ENCODE measurements around the gene TNFSF13B.
"Not testable (repeated sequence)": the region's sequence is repeated elsewhere in the genome, so short reads cannot be mapped to it uniquely, and the experiment has no call there.

Gene TNFSF13B

GRCh38 chr13:108281901-108282300 lies 12.4 kb downstream of the TNFSF13B start:
- no peak for DNase-seq (ENCODE audit: low spot score)

- no peak for DNase-seq (ENCODE audit: low spot score)
Measured at GRCh38 chr13:108283110-108283509, 13.6 kb downstream of the TNFSF13B start.

GRCh38 chr13:108288741-108289140 lies 19.2 kb downstream of the TNFSF13B start:
- no peak for DNase-seq (ENCODE audit: low spot score)

- no peak for DNase-seq (ENCODE audit: low spot score)
Measured at GRCh38 chr13:108289819-108290218, 20.3 kb downstream of the TNFSF13B start.

GRCh38 chr13:108297114-108297513 lies 27.6 kb downstream of the TNFSF13B start:
- DNase-seq (ENCODE audit: low spot score), result no peak

GRCh38 chr13:108302279-108302678 lies 32.8 kb downstream of the TNFSF13B start:
- DNase-seq (ENCODE audit: low spot score), result no peak

- DNase-seq (ENCODE audit: low spot score), result no peak
Measured at GRCh38 chr13:108304170-108305016, 34.9 kb downstream of the TNFSF13B start.

GRCh38 chr13:108305655-108306054 lies 36.1 kb downstream of the TNFSF13B start:
- no peak for DNase-seq (ENCODE audit: low spot score)

GRCh38 chr13:108306860-108307259 lies 37.3 kb downstream of the TNFSF13B start:
- DNase-seq (ENCODE audit: low spot score), result no peak

GRCh38 chr13:108311596-108311995 lies 42.1 kb downstream of the TNFSF13B start:
- DNase-seq (ENCODE audit: low spot score), result not testable (repeated sequence)

- DNase-seq (ENCODE audit: low spot score), result peak; percentile 5
Measured at GRCh38 chr13:108313382-108313781, 43.9 kb downstream of the TNFSF13B start.

GRCh38 chr13:108315273-108315672 lies 45.8 kb downstream of the TNFSF13B start:
- DNase-seq (ENCODE audit: low spot score), result no peak

- DNase-seq (ENCODE audit: low spot score), result no peak
Measured at GRCh38 chr13:108315991-108316390, 46.5 kb downstream of the TNFSF13B start.

- no peak for DNase-seq (ENCODE audit: low spot score)
Measured at GRCh38 chr13:108316413-108316812, 46.9 kb downstream of the TNFSF13B start.

GRCh38 chr13:108322206-108322824 lies 52.8 kb downstream of the TNFSF13B start:
- DNase-seq (ENCODE audit: low spot score), result peak; percentile 37

- DNase-seq (ENCODE audit: low spot score), result no peak
Measured at GRCh38 chr13:108323031-108323430, 53.5 kb downstream of the TNFSF13B start.

GRCh38 chr13:108325863-108326262 lies 56.3 kb downstream of the TNFSF13B start:
- no peak for DNase-seq (ENCODE audit: low spot score)

GRCh38 chr13:108326309-108326708 lies 56.8 kb downstream of the TNFSF13B start:
- DNase-seq (ENCODE audit: low spot score), result no peak

- DNase-seq (ENCODE audit: low spot score), result no peak
Measured at GRCh38 chr13:108328848-108329247, 59.3 kb downstream of the TNFSF13B start.

- no peak for DNase-seq (ENCODE audit: low spot score)
Measured at GRCh38 chr13:108332791-108333190, 63.3 kb downstream of the TNFSF13B start.

- no peak for DNase-seq (ENCODE audit: low spot score)
Measured at GRCh38 chr13:108342369-108343289, 73.1 kb downstream of the TNFSF13B start.

GRCh38 chr13:108345016-108345415 lies 75.5 kb downstream of the TNFSF13B start:
- DNase-seq (ENCODE audit: low spot score), result no peak

All from hematopoietic multipotent progenitor cell treated with erythropoietin and hydrocortisone succinate and interleukin-3 and kit ligand, for 15 days (in vitro differentiated cells).